HCT116 (cell line): ENCODE results near the gene THSD7B. TPM values are rescaled to one million over a fixed set of nuclear protein-coding genes. Genes with fewer than 3 reads are reported as not detected.

Experiments
- ATAC-seq: fragments of 200-7000 bp; cut with Tn5 transposase; 2 replicates; pipeline ENCODE4 v1.9.1; 2020; ENCODE audit warnings: mild to moderate bottlenecking, moderate library complexity
- BruUV-seq: library from RNA; stranded (reverse); fragments of 400-500 nt; replicated peaks from 2 replicates; lab custom pipeline; 2021; lab: Mats Ljungman, UMichigan
- CTCF ChIA-PET: fragments of 300-600 bp; sonication (Branson Sonifier 250); formaldehyde crosslinking; loops from one replicate; lab custom pipeline; 2021; ENCODE audit warnings: antibody characterized with exemption; lab: Charles Lee
- POLR2A ChIA-PET: fragments of 300-600, 350-600 bp; sonication (Branson Sonifier 250); formaldehyde crosslinking; loops from one replicate; lab custom pipeline; 2021; ENCODE audit warnings: antibody characterized with exemption; lab: Charles Lee
- RAD21 ChIA-PET, 2 experiments: fragments of 300-600 bp; sonication (Branson Sonifier 250); formaldehyde crosslinking; loops; one replicate each; lab custom pipeline; 2023; ENCODE audit warnings: low total read pairs in 2 of 2; ENCODE audit not compliant: uncharacterized antibody in 2 of 2, unreplicated experiment in 2 of 2, low non-redundant PET in 1 of 2; lab: Charles Lee
- DNase-seq: peaks from one replicate; pipeline ENCODE4 v3.0.0-alpha.2; 2010; ENCODE audit warnings: low read depth, low spot score
- H2AFZ ChIP-seq: fragments of 200-600 bp; shearing (Covaris generic), sonication (generic); 2 replicates; pipeline ENCODE4 v1.6.1; 2017; ENCODE audit warnings: low read depth, mixed run types, mixed read lengths, antibody characterized with exemption, low read length; ENCODE audit not compliant: poor library complexity, severe bottlenecking
- H3K27ac ChIP-seq: 2 replicates; pipeline ENCODE4 v1.5.1; 2012; ENCODE audit warnings: low read depth, low read length
- H3K27me3 ChIP-seq: fragments of 200-600 bp; sonication (generic); 2 replicates; pipeline ENCODE4 v1.6.1; 2016; ENCODE audit warnings: mixed run types, low read length, mixed read lengths; ENCODE audit not compliant: insufficient read depth
- H3K36me3 ChIP-seq, 2 experiments: fragments of 200-500 bp in 1 of 2; fragments of 200-600 bp in 1 of 2; sonication (Bioruptor generic) in 1 of 2; sonication (generic) in 1 of 2; 2 replicates each; pipeline versions ENCODE4 v1.5.1 to v1.6.1; 2014 to 2016; ENCODE audit warnings: low read length in 2 of 2, inconsistent platforms in 1 of 2, mixed read lengths in 1 of 2, mixed run types in 1 of 2; ENCODE audit not compliant: insufficient read depth in 2 of 2, control insufficient read depth in 1 of 2
- H3K4me1 ChIP-seq, 2 experiments: fragments of 200-600 bp in 1 of 2; sonication (generic) in 1 of 2; 2 replicates each; pipeline versions ENCODE4 v1.5.1 to v1.6.1; 2012 to 2017; ENCODE audit warnings: low read length in 2 of 2, inconsistent platforms in 1 of 2, mild to moderate bottlenecking in 1 of 2, mixed read lengths in 1 of 2, mixed run types in 1 of 2, moderate library complexity in 1 of 2; ENCODE audit not compliant: insufficient read depth in 2 of 2, control insufficient read depth in 1 of 2
- H3K4me2 ChIP-seq: fragments of 200-600 bp; sonication (generic); 2 replicates; pipeline ENCODE4 v1.6.1; 2017; ENCODE audit warnings: mixed run types, low read length, mixed read lengths
- H3K4me3 ChIP-seq, 2 experiments: fragments of 200-600 bp in 1 of 2; sonication (generic) in 1 of 2; replicated peaks in 1 of 2; 2 replicates each; pipeline ENCODE4 v1.5.1; 2011 to 2016; ENCODE audit warnings: low read length in 2 of 2, control low read depth in 1 of 2, low read depth in 1 of 2, mild to moderate bottlenecking in 1 of 2, mixed read lengths in 1 of 2, mixed run types in 1 of 2
- H3K79me2 ChIP-seq: fragments of 200-600 bp; sonication (generic); 2 replicates; pipeline ENCODE4 v1.6.1; 2017; ENCODE audit warnings: mild to moderate bottlenecking, mixed run types, low read length, moderate library complexity, mixed read lengths; ENCODE audit not compliant: insufficient read depth
- H3K9ac ChIP-seq: fragments of 200-600 bp; sonication (generic); 2 replicates; pipeline ENCODE4 v1.6.1; 2016; ENCODE audit warnings: low read length, mixed read lengths
- H3K9me2 ChIP-seq: fragments of 200-600 bp; sonication (generic), shearing (Covaris generic); 2 replicates; pipeline ENCODE4 v1.6.1; 2017; ENCODE audit warnings: mixed run types, mild to moderate bottlenecking, moderate library complexity; ENCODE audit not compliant: insufficient read depth
- H3K9me3 ChIP-seq, 2 experiments: fragments of 200-500 bp in 1 of 2; fragments of 200-600 bp in 1 of 2; sonication (Bioruptor generic) in 1 of 2; sonication (generic) in 1 of 2; 2 replicates each; pipeline ENCODE4 v1.6.1; 2014 to 2017; ENCODE audit warnings: low read length in 2 of 2, mixed read lengths in 2 of 2, inconsistent platforms in 1 of 2, low read depth in 1 of 2, mild to moderate bottlenecking in 1 of 2, mixed run types in 1 of 2, moderate library complexity in 1 of 2; ENCODE audit not compliant: control insufficient read depth in 1 of 2, insufficient read depth in 1 of 2
- H4K20me1 ChIP-seq: fragments of 200-600 bp; sonication (generic), shearing (Covaris generic); 2 replicates; pipeline ENCODE4 v1.6.1; 2017; ENCODE audit warnings: mixed run types, mild to moderate bottlenecking, moderate library complexity; ENCODE audit not compliant: insufficient read depth
- CBX3 ChIP-seq: IDR thresholded peaks from 2 replicates; pipeline ENCODE4 v1.6.1; 2012; ENCODE audit warnings: low read depth
- CEBPB ChIP-seq: IDR thresholded peaks from 2 replicates; pipeline ENCODE4 v1.6.1; 2012; ENCODE audit warnings: low read depth
- EGR1 ChIP-seq: IDR thresholded peaks from 2 replicates; pipeline ENCODE4 v1.6.1; 2012; ENCODE audit warnings: low read depth
- EZH2phosphoT487 ChIP-seq: fragments of 200-600 bp; IDR thresholded peaks from 2 replicates; pipeline ENCODE4 v1.6.1; 2018; ENCODE audit warnings: antibody characterized with exemption, borderline replicate concordance
- POLR2A ChIP-seq: IDR thresholded peaks from 2 replicates; pipeline ENCODE4 v1.7.0; 2011; ENCODE audit warnings: borderline replicate concordance; ENCODE audit not compliant: insufficient read depth, insufficient read length; ENCODE audit errors: extremely low read depth
- POLR2AphosphoS5 ChIP-seq: IDR thresholded peaks from 2 replicates; pipeline ENCODE4 v1.6.1; 2011; ENCODE audit warnings: mild to moderate bottlenecking, low read depth, low read length, moderate library complexity
- RAD21 ChIP-seq: IDR thresholded peaks from 2 replicates; pipeline ENCODE4 v1.6.1; 2012; ENCODE audit warnings: low read depth, mild to moderate bottlenecking
- SIN3A ChIP-seq: IDR thresholded peaks from 2 replicates; pipeline ENCODE4 v1.6.1; 2012; ENCODE audit warnings: low read depth
- SP1 ChIP-seq: IDR thresholded peaks from 2 replicates; pipeline ENCODE4 v1.6.1; 2012; ENCODE audit warnings: low read depth
- SRF ChIP-seq: IDR thresholded peaks from 2 replicates; pipeline ENCODE4 v1.6.1; 2012; ENCODE audit warnings: low read depth
- TCF7L2 ChIP-seq: IDR thresholded peaks from 2 replicates; pipeline ENCODE4 v1.7.0; 2011; ENCODE audit warnings: borderline replicate concordance, inconsistent platforms; ENCODE audit not compliant: insufficient read depth, insufficient read length; ENCODE audit errors: extremely low read depth
- YY1 ChIP-seq: IDR thresholded peaks from 2 replicates; pipeline ENCODE4 v1.6.1; 2011; ENCODE audit warnings: low read length, low read depth, moderate library complexity, mild to moderate bottlenecking; ENCODE audit not compliant: insufficient replicate concordance; ENCODE audit errors: extremely low read depth
- ZFX ChIP-seq: fragments of 450-650 bp; IDR thresholded peaks from 2 replicates; pipeline ENCODE4 v1.6.1; 2017
- ZNF274 ChIP-seq: fragments of 200-500 bp; sonication (Bioruptor generic); IDR thresholded peaks from 2 replicates; pipeline ENCODE4 v1.6.1; 2014; ENCODE audit warnings: mild to moderate bottlenecking, low read depth, low read length, inconsistent platforms
- intact Hi-C: fragments of 100-400 bp; cut with micrococcal nuclease; formaldehyde crosslinking; loops from 2 replicates; pipeline ENCODE4 v1.10.0; 2022
- total RNA-seq: library from RNA; stranded (reverse); gene quantifications from one replicate; pipeline ENCODE4 v1.2.1, GENCODE V29; 2021; ENCODE audit not compliant: unreplicated experiment
- TF ChIP-seq, protein P1 (sequence below), 3 experiments: fragments of 200-600 bp in 1 of 3; sonication (generic) in 1 of 3; IDR thresholded peaks in 2 of 3; conservative IDR thresholded peaks in 1 of 3; 2 replicates each; pipeline ENCODE4 v1.5.1; 2012 to 2017; ENCODE audit warnings: low read depth in 2 of 3, low read length in 2 of 3, antibody characterized with exemption in 1 of 3, borderline replicate concordance in 1 of 3, control low read depth in 1 of 3, mild to moderate bottlenecking in 1 of 3, mixed read lengths in 1 of 3, mixed run types in 1 of 3, moderate library complexity in 1 of 3; ENCODE audit not compliant: insufficient read depth in 1 of 3
- TF ChIP-seq, protein P2 (sequence below): IDR thresholded peaks from 2 replicates; pipeline ENCODE4 v1.6.1; 2012
- TF ChIP-seq, protein P3 (sequence below): IDR thresholded peaks from 2 replicates; pipeline ENCODE4 v1.6.1; 2012

The THSD7B gene
- total RNA-seq, 1 experiment from 2014 or later = not detected

DNA sequence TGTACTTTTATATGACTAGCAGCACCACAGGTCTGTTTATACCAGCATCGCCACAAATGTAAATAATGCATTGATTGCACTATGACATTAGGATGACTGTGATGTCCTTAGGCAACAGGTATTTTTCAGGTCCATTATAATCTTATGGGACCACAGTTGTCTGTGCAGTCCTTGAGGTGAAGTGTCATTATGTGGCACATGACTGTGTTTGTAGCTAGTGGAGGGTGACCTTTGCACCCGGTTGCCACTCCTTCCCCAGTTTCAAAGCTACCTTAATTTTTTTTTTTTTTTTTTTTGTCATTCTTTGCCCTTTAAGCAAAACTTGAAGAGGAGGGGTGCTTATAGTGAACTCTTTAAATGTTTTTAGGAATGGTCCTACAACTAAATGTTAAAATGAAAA, 386.4 kb downstream of the THSD7B start:
- Histone ChIP-seq H3K4me2 (no peak overlapping the region), H3K27ac (no peak overlapping the region)
- TF ChIP-seq SP1 (no peak), SRF (no peak), ZNF274 (no peak), CBX3 (no peak), SIN3A (no peak), RAD21 (no peak), POLR2A (no peak), YY1 (no peak), EZH2phosphoT487 (no peak), EGR1 (no peak), CEBPB (no peak), TCF7L2 (no peak), ZFX (no peak), POLR2AphosphoS5 (no peak)
- TF ChIP-seq, protein P1, sequence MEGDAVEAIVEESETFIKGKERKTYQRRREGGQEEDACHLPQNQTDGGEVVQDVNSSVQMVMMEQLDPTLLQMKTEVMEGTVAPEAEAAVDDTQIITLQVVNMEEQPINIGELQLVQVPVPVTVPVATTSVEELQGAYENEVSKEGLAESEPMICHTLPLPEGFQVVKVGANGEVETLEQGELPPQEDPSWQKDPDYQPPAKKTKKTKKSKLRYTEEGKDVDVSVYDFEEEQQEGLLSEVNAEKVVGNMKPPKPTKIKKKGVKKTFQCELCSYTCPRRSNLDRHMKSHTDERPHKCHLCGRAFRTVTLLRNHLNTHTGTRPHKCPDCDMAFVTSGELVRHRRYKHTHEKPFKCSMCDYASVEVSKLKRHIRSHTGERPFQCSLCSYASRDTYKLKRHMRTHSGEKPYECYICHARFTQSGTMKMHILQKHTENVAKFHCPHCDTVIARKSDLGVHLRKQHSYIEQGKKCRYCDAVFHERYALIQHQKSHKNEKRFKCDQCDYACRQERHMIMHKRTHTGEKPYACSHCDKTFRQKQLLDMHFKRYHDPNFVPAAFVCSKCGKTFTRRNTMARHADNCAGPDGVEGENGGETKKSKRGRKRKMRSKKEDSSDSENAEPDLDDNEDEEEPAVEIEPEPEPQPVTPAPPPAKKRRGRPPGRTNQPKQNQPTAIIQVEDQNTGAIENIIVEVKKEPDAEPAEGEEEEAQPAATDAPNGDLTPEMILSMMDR (IDR thresholded peaks at IDR 0.05 in 2 of 3, conservative IDR thresholded peaks at IDR 0.05 in 1 of 3; ENCODE audit: borderline replicate concordance in 1 of 3, insufficient read depth in 1 of 3, low read depth in 2 of 3, low read length in 2 of 3) = no peak
- TF ChIP-seq, protein P2, sequence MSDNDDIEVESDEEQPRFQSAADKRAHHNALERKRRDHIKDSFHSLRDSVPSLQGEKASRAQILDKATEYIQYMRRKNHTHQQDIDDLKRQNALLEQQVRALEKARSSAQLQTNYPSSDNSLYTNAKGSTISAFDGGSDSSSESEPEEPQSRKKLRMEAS = no peak
- TF ChIP-seq, protein P3, sequence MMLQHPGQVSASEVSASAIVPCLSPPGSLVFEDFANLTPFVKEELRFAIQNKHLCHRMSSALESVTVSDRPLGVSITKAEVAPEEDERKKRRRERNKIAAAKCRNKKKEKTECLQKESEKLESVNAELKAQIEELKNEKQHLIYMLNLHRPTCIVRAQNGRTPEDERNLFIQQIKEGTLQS = no peak
- TF ChIP-seq, all 23 proteins: peak for 0
- H3K27me3 ChIP-seq = no peaks in the 10 kb centered on the region
- no peaks in the 10 kb centered on the region for H3K9me2 ChIP-seq
- H3K9me3 ChIP-seq = peaks cover 0 to 8% of the 10 kb centered on the region in 2 experiments; a peak in 2 of 4 replicates
- H3K79me2 ChIP-seq = no peaks in the 10 kb centered on the region
- intact Hi-C loops = no loop called here
- POLR2A ChIA-PET = no interaction called here
- RAD21 ChIA-PET = no interaction called here
- ATAC-seq (no peak), DNase-seq (no peak)
- H3K36me3 ChIP-seq = no peaks in the 10 kb centered on the region
- no peak overlapping the region for H3K4me3 ChIP-seq
- CTCF ChIA-PET = no interaction called here
- no peaks in the 10 kb centered on the region for H3K4me1 ChIP-seq
- BruUV-seq = no TSS peak
- no peak overlapping the region for H2AFZ ChIP-seq
- H3K9ac ChIP-seq = no peak overlapping the region
- H4K20me1 ChIP-seq = no peaks in the 10 kb centered on the region
